Transverse colon (tissue), 4 donors: ENCODE measurements around the gene ZNF516. TPM values are rescaled to one million over a fixed set of nuclear protein-coding genes. Genes with fewer than 3 reads are reported as not detected.
A peak's percentile ranks its signal among the peaks of the same experiment; 100 is the strongest.

Experiments
- DNase-seq: peaks from one replicate; pipeline ENCODE4 v3.0.0-alpha.2; 2019
- H3K27ac ChIP-seq, 4 donors: fragments of 200-600 bp; sonication (generic); 2 replicates each; pipeline ENCODE4 v1.5.1; 2016 to 2018; ENCODE audit warnings: inconsistent platforms in 4 of 4
- H3K27me3 ChIP-seq: fragments of 200-600 bp; sonication (generic); 2 replicates; pipeline ENCODE4 v1.5.1; 2017; ENCODE audit warnings: inconsistent platforms
- H3K36me3 ChIP-seq, 4 donors: fragments of 200-600 bp; sonication (generic); 2 replicates each; pipeline ENCODE4 v1.5.1; 2017 to 2019; ENCODE audit warnings: inconsistent platforms in 4 of 4
- H3K4me1 ChIP-seq, 4 donors: fragments of 200-600 bp; sonication (generic); 2 replicates each; pipeline ENCODE4 v1.5.1; 2017 to 2020; ENCODE audit warnings: inconsistent platforms in 4 of 4
- H3K4me3 ChIP-seq, 4 donors: fragments of 200-600 bp; sonication (generic); 1 replicate in 1 of 4; 2 replicates in 3 of 4; pipeline versions ENCODE4 v1.5.1 to v1.6.1; 2017 to 2019; ENCODE audit warnings: inconsistent platforms in 4 of 4
- H3K9me3 ChIP-seq, 2 donors: fragments of 200-600 bp; sonication (generic); 2 replicates each; pipeline ENCODE4 v1.5.1; 2017 to 2019; ENCODE audit warnings: inconsistent platforms in 2 of 2
- CTCF ChIP-seq, 5 experiments: fragments of 200-600 bp in 3 of 5; fragments of 450-650 bp in 2 of 5; sonication (generic) in 3 of 5; IDR thresholded peaks; 1 replicate in 2 of 5; 2 replicates in 3 of 5; pipeline ENCODE4 v1.5.1; 2016 to 2017; ENCODE audit warnings: antibody characterized with exemption in 5 of 5, inconsistent platforms in 3 of 5, mild to moderate bottlenecking in 2 of 5, moderate library complexity in 1 of 5
- EP300 ChIP-seq: sonication (generic); formaldehyde crosslinking; IDR thresholded peaks from one replicate; pipeline ENCODE4 v1.6.1; 2017; ENCODE audit warnings: antibody characterized with exemption, low read depth
- POLR2A ChIP-seq: fragments of 450-650 bp; IDR thresholded peaks from one replicate; pipeline ENCODE4 v1.6.1; 2016; ENCODE audit warnings: antibody characterized with exemption, mild to moderate bottlenecking, moderate library complexity
- POLR2AphosphoS5 ChIP-seq, 3 donors: sonication (generic); formaldehyde crosslinking; IDR thresholded peaks; one replicate each; pipeline ENCODE4 v1.6.1; 2016; ENCODE audit warnings: antibody characterized with exemption in 3 of 3
- WGBS, 2 donors: methylation state at CpG; one replicate each; pipeline ENCODE4 v1.1.5; 2018; ENCODE audit warnings: low coverage in 1 of 2; 5-methylcytosine and 5-hydroxymethylcytosine counted together
- in situ Hi-C, 4 donors: fragments of 200-750 bp; cut with MboI; loops; one replicate each; pipeline versions ENCODE4 v1.15.0 to v1.15.1; 2017; ENCODE audit warnings: low sequenced_read_pairs in 3 of 4, low pct_ligation_motif_present in 1 of 4, low pct_unique_long_range_greater_than_20kb in 1 of 4
- intact Hi-C: fragments of 100-400 bp; cut with DNase I; formaldehyde crosslinking; loops from one replicate; pipeline ENCODE4 v1.15.1; 2023; ENCODE audit warnings: low total_unique reads
- total RNA-seq, 4 donors: library from RNA; depleted of rRNA; stranded (reverse); fragments of >200 nt; gene quantifications; one replicate each; pipeline ENCODE4 v1.1.0, GENCODE V29; 2016

ZNF516 gene
- total RNA-seq, 4 donors from 2014 or later = 19.4 to 37.8 (median 26.7) TPM

GRCh38 chr18:76486574-76486973 is 8.5 kb downstream of the ZNF516 start:
- Histone ChIP-seq H3K27ac (no peak overlapping the region), H3K27me3 (no peaks in the 10 kb centered on the region), H3K9me3 (no peaks in the 10 kb centered on the region), H3K36me3 (no peaks in the 10 kb centered on the region), H3K4me3 (no peak overlapping the region), H3K4me1 (peaks cover 0 to 58% (median 14%) of the 10 kb centered on the region in 4 donors)
- TF ChIP-seq EP300 (no peak), POLR2AphosphoS5 (IDR thresholded peaks at IDR 0.05) (no peak), CTCF (IDR thresholded peaks at IDR 0.05) (no peak), POLR2A (no peak)
- no peak for DNase-seq
- in situ Hi-C loops (no loop called here), intact Hi-C loops (no loop called here)
- WGBS, 2 donors = 74 to 76% methylated on average over 6 of the region's 6 CpGs

GRCh38 chr18:76486038-76486437 is 9.0 kb downstream of the ZNF516 start:
- Histone ChIP-seq H3K4me3 (no peak overlapping the region), H3K27me3 (no peaks in the 10 kb centered on the region), H3K9me3 (no peaks in the 10 kb centered on the region), H3K36me3 (no peaks in the 10 kb centered on the region), H3K27ac (no peak overlapping the region), H3K4me1 (peaks cover 0 to 58% (median 14%) of the 10 kb centered on the region in 4 donors)
- no peak for DNase-seq
- TF ChIP-seq EP300 = no peak
- no peak for TF ChIP-seq CTCF (IDR thresholded peaks at IDR 0.05)
- no peak for TF ChIP-seq POLR2AphosphoS5 (IDR thresholded peaks at IDR 0.05)
- no peak for TF ChIP-seq POLR2A
- intact Hi-C loops (no loop called here), in situ Hi-C loops (no loop called here)
- WGBS, 2 donors = 71 to 88% methylated on average over 3 of the region's 3 CpGs

- peaks cover 0 to 51% (median 7%) of the 10 kb centered on the region in 4 donors for H3K4me1 ChIP-seq
- intact Hi-C loops = no loop called here
- no peak overlapping the region for H3K27ac ChIP-seq
Measured at GRCh38 chr18:76484749-76485387, 10.2 kb downstream of the ZNF516 start.

DNA sequence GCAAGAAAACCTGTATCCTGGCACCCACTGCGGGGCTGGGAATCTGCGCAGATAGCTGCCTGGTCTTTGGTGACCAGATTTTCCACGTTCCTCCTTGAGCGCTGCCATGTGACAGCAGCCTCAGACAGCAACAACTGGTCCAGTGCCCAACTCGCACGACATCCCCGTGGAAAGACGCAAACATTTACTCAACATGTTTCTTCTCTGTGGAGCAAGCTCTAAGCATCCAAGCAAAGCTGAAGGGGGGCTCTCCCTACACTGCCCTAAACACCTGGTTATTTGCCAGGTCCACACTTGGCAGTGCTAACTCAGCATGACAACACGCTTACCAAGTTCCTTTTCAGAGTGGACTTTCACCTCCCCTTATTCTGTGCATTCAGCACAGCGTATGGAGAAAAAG is 11.3 kb downstream of the ZNF516 start:
- H3K27me3 ChIP-seq = no peaks in the 10 kb centered on the region
- in situ Hi-C loops = no loop called here
- WGBS, 2 donors = 82 to 92% methylated on average over 2 to 10 of the region's 10 CpGs
- DNase-seq = peak; percentile 47
- no peak for TF ChIP-seq CTCF (IDR thresholded peaks at IDR 0.05)
- TF ChIP-seq EP300 = no peak
- TF ChIP-seq POLR2A = no peak
- no peak for TF ChIP-seq POLR2AphosphoS5 (IDR thresholded peaks at IDR 0.05)
- H3K9me3 ChIP-seq = no peaks in the 10 kb centered on the region
- intact Hi-C loops = no loop called here
- H3K36me3 ChIP-seq = no peaks in the 10 kb centered on the region
- peak overlapping the region in 1 of 4 donors; percentile 22 for H3K27ac ChIP-seq
- H3K4me1 ChIP-seq = peaks cover 0 to 41% (median 6%) of the 10 kb centered on the region in 4 donors
- H3K4me3 ChIP-seq = no peak overlapping the region

More at GRCh38 chr18:76484749-76485387, 10.2 kb downstream of the ZNF516 start:
- TF ChIP-seq POLR2AphosphoS5 (IDR thresholded peaks at IDR 0.05) (no peak), CTCF (IDR thresholded peaks at IDR 0.05) (no peak), EP300 (no peak), POLR2A (no peak)
- Histone ChIP-seq H3K36me3 (no peaks in the 10 kb centered on the region), H3K27me3 (no peaks in the 10 kb centered on the region), H3K4me3 (no peak overlapping the region), H3K9me3 (no peaks in the 10 kb centered on the region)
- 59 to 73% methylated on average over 6 of the region's 6 CpGs for WGBS, 2 donors
- DNase-seq = no peak
- in situ Hi-C loops = no loop called here
